ENCODE measurements around the gene HPCAL1.
A peak's percentile ranks its signal among the peaks of the same experiment; 100 is the strongest.

HPCAL1 gene

GRCh38 chr2:10425699-10426098 is 123.0 kb downstream of the HPCAL1 start:
- DNase-seq (ENCODE audit: low spot score) = no peak

- no peak for DNase-seq (ENCODE audit: low spot score)
Measured at GRCh38 chr2:10426726-10427617, 124.3 kb downstream of the HPCAL1 start.

GRCh38 chr2:10427618-10427949 is 124.9 kb downstream of the HPCAL1 start:
- no peak for DNase-seq (ENCODE audit: low spot score)

- no peak for DNase-seq (ENCODE audit: low spot score)
Measured at GRCh38 chr2:10428355-10428754, 125.7 kb downstream of the HPCAL1 start.

GRCh38 chr2:10428924-10429323 is 126.2 kb downstream of the HPCAL1 start:
- no peak for DNase-seq (ENCODE audit: low spot score)

- DNase-seq (ENCODE audit: low spot score) = no peak
Measured at GRCh38 chr2:10430886-10431622, 128.3 kb downstream of the HPCAL1 start.

GRCh38 chr2:10431797-10432196 is 129.1 kb downstream of the HPCAL1 start:
- DNase-seq (ENCODE audit: low spot score) = no peak

- DNase-seq (ENCODE audit: low spot score) = peak; percentile 52
Measured at GRCh38 chr2:10432311-10433181, 129.8 kb downstream of the HPCAL1 start.

GRCh38 chr2:10433264-10433946 is 130.7 kb downstream of the HPCAL1 start:
- no peak for DNase-seq (ENCODE audit: low spot score)

GRCh38 chr2:10433947-10434885 is 131.5 kb downstream of the HPCAL1 start:
- peak; percentile 52 for DNase-seq (ENCODE audit: low spot score)

- DNase-seq (ENCODE audit: low spot score) = peak; percentile 84
Measured at GRCh38 chr2:10434886-10435819, 132.4 kb downstream of the HPCAL1 start.

- no peak for DNase-seq (ENCODE audit: low spot score)
Measured at GRCh38 chr2:10435820-10436204, 133.1 kb downstream of the HPCAL1 start.

- no peak for DNase-seq (ENCODE audit: low spot score)
Measured at GRCh38 chr2:10436583-10437110, 133.9 kb downstream of the HPCAL1 start.

- no peak for DNase-seq (ENCODE audit: low spot score)
Measured at GRCh38 chr2:10437806-10438205, 135.1 kb downstream of the HPCAL1 start.

GRCh38 chr2:10438688-10439087 is 136.0 kb downstream of the HPCAL1 start:
- DNase-seq (ENCODE audit: low spot score) = no peak

GRCh38 chr2:10439185-10439879 is 136.6 kb downstream of the HPCAL1 start:
- no peak for DNase-seq (ENCODE audit: low spot score)

- DNase-seq (ENCODE audit: low spot score) = no peak
Measured at GRCh38 chr2:10439971-10440370, 137.3 kb downstream of the HPCAL1 start.

GRCh38 chr2:10440736-10441135 is 138.0 kb downstream of the HPCAL1 start:
- no peak for DNase-seq (ENCODE audit: low spot score)

GRCh38 chr2:10441948-10442347 is 139.2 kb downstream of the HPCAL1 start:
- no peak for DNase-seq (ENCODE audit: low spot score)
